ENCODE results near the gene MS4A10.

GRCh38 chr11:60775420-60775961 lies 9.6 kb upstream of the MS4A10 start:
- TF ChIP-seq EZH2 (IDR thresholded peaks at IDR 0.05) = no peak
- no peak for TF ChIP-seq POLR2AphosphoS5 (IDR thresholded peaks at IDR 0.05; ENCODE audit: borderline replicate concordance, low read depth, low read length)
- TF ChIP-seq FOXP2 (optimal IDR thresholded peaks at IDR 0.05; ENCODE audit: control extremely low read depth, extremely low read length, insufficient read depth) = peak; percentile 73
